Measurements from ENCODE around the gene ESYT3. TPM values are rescaled to one million over a fixed set of nuclear protein-coding genes. Genes with fewer than 3 reads are reported as not detected.

The ESYT3 gene
- total RNA-seq, 3 donors from 2014 or later, result 0.70 to 15.1 (median 1.0) TPM

DNA sequence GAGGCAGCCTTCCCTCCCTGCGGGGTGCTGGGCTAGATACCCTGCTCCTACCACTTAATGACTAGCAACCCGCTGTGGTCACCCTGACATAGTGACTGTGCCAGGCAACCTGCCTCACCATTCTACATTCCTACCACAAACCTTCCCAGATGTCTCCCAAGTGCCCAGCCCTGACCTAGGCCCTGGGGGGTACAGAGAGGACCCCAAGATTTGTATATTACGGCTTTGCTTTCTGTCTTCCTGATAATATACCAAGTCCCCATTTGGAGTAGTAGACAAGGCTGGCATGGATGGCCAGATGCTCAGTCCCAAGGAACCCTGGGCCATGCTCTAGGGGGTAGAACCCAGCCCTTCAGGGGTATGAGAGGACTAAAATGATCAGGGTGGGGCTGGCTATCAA is 31.0 kb downstream of the ESYT3 start:
- no peak for TF ChIP-seq CTCF (IDR thresholded peaks at IDR 0.05)
- intact Hi-C loops (cut with DNase I, micrococcal nuclease), result no loop called here
- ATAC-seq (no peak), DNase-seq (no peak)
- Histone ChIP-seq H3K4me3 (no peak overlapping the region), H3K4me1 (ENCODE audit: low read depth) (no peaks in the 10 kb centered on the region), H3K9me3 (no peaks in the 10 kb centered on the region), H3K36me3 (ENCODE audit: low read depth) (no peaks in the 10 kb centered on the region)

DNA sequence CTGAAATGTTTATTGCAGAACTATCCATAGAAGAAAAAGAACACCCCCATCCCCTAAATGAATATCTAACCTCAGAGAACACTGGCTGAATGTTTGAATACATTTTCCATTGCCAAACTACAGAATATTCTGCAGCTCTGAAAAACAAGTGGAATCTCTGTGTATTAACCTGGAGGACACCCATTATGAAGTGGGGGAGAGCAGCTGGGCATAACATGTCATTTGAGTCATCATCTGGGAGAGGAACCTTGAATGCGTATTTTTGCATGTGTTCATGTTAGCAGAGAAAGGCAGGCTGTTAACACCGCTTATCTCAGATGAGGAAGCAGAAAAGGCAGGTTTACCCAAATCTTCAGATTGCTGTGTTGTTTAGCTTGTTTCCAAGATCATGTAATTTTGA is 31.5 kb downstream of the ESYT3 start:
- intact Hi-C loops (cut with DNase I, micrococcal nuclease), result no loop called here
- no peak for TF ChIP-seq CTCF (IDR thresholded peaks at IDR 0.05)
- Histone ChIP-seq H3K4me3 (no peak overlapping the region), H3K4me1 (ENCODE audit: low read depth) (no peaks in the 10 kb centered on the region), H3K36me3 (ENCODE audit: low read depth) (no peaks in the 10 kb centered on the region), H3K9me3 (no peaks in the 10 kb centered on the region)
- DNase-seq (no peak), ATAC-seq (no peak)

- no peak for TF ChIP-seq CTCF (IDR thresholded peaks at IDR 0.05)
- DNase-seq, result no peak
- Histone ChIP-seq H3K4me1 (ENCODE audit: low read depth) (no peaks in the 10 kb centered on the region), H3K36me3 (ENCODE audit: low read depth) (no peaks in the 10 kb centered on the region), H3K9me3 (no peaks in the 10 kb centered on the region), H3K4me3 (no peak overlapping the region)
- intact Hi-C loops (cut with DNase I, micrococcal nuclease), result no loop called here
- ATAC-seq, result no peak
Observed at GRCh38 chr3:138467931-138468330, 33.5 kb downstream of the ESYT3 start.

- DNase-seq, result no peak
- H3K9me3 ChIP-seq, result no peaks in the 10 kb centered on the region
- H3K4me3 ChIP-seq, result no peak overlapping the region
- H3K36me3 ChIP-seq (ENCODE audit: low read depth), result no peaks in the 10 kb centered on the region
- intact Hi-C loops (cut with DNase I, micrococcal nuclease), result no loop called here
- H3K4me1 ChIP-seq (ENCODE audit: low read depth), result no peaks in the 10 kb centered on the region
- ATAC-seq, result no peak
- no peak for TF ChIP-seq CTCF (IDR thresholded peaks at IDR 0.05)
Observed at GRCh38 chr3:138468451-138468850, 34.0 kb downstream of the ESYT3 start.

- no peaks in the 10 kb centered on the region for H3K4me1 ChIP-seq (ENCODE audit: low read depth)
- ATAC-seq (peak; percentile 5), DNase-seq (no peak)
- no peak overlapping the region for H3K4me3 ChIP-seq
- no peak for TF ChIP-seq CTCF (IDR thresholded peaks at IDR 0.05)
- intact Hi-C loops (cut with DNase I, micrococcal nuclease), result no loop called here
- H3K9me3 ChIP-seq, result no peaks in the 10 kb centered on the region
- no peaks in the 10 kb centered on the region for H3K36me3 ChIP-seq (ENCODE audit: low read depth)
Observed at GRCh38 chr3:138468886-138469285, 34.5 kb downstream of the ESYT3 start.

DNA sequence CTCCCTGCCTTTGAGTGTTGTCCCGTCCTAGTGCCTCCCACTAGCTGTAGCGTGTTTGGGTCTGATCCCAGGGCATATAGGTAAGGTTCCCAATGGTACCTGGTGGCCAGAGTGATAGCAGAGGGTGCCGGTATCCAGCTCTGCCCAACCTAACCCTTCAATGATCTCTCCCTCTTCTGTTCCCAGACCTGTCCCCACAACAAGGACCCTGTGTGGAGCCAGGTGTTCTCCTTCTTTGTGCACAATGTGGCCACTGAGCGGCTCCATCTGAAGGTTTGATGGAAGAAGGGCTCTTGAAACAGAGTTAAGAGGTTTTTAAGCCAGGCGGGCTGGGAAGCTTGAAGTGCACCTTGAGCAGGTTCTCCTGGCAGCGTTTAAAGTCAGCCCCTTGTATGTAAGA is 35.5 kb downstream of the ESYT3 start:
- no peak overlapping the region for H3K4me3 ChIP-seq
- no peaks in the 10 kb centered on the region for H3K4me1 ChIP-seq (ENCODE audit: low read depth)
- H3K36me3 ChIP-seq (ENCODE audit: low read depth), result no peaks in the 10 kb centered on the region
- intact Hi-C loops (cut with DNase I, micrococcal nuclease), result no loop called here
- TF ChIP-seq CTCF (IDR thresholded peaks at IDR 0.05), result no peak
- ATAC-seq (no peak), DNase-seq (no peak)
- no peaks in the 10 kb centered on the region for H3K9me3 ChIP-seq

Measured in mucosa of descending colon (tissue), 3 donors.